GM23338 (cell line): ENCODE measurements around the gene CIDEA. TPM values are rescaled to one million over a fixed set of nuclear protein-coding genes. Genes with fewer than 3 reads are reported as not detected.

Source experiments
- ATAC-seq: fragments of 200-7000 bp; cut with Tn5 transposase; 3 replicates; pipeline ENCODE4 v1.9.1; 2020
- DNase-seq: peaks from one replicate; pipeline ENCODE4 v3.0.0-alpha.2; 2015; ENCODE audit warnings: low spot score
- H2AFZ ChIP-seq: fragments of 200-600 bp; sonication (generic); 2 replicates; pipeline ENCODE4 v1.8.0; 2016; ENCODE audit warnings: antibody characterized with exemption, mild to moderate bottlenecking, moderate library complexity
- H3F3A ChIP-seq: fragments of 200-600 bp; sonication (generic); replicated peaks from 2 replicates; pipeline ENCODE4 v1.8.0; 2017; ENCODE audit warnings: antibody characterized with exemption, mixed run types, low read depth
- H3K27ac ChIP-seq: fragments of 200-600 bp; sonication (generic); 2 replicates; pipeline ENCODE4 v1.6.1; 2016; ENCODE audit warnings: low read depth
- H3K27me3 ChIP-seq: fragments of 200-600 bp; sonication (generic); 2 replicates; pipeline ENCODE4 v1.8.0; 2016; ENCODE audit warnings: mild to moderate bottlenecking, mixed run types, moderate library complexity; ENCODE audit not compliant: insufficient read depth
- H3K36me3 ChIP-seq: fragments of 200-600 bp; sonication (generic); 2 replicates; pipeline ENCODE4 v1.8.0; 2016; ENCODE audit warnings: mild to moderate bottlenecking; ENCODE audit not compliant: insufficient read depth
- H3K4me1 ChIP-seq: fragments of 200-600 bp; sonication (generic); 2 replicates; pipeline ENCODE4 v1.8.0; 2016; ENCODE audit warnings: mild to moderate bottlenecking, moderate library complexity; ENCODE audit not compliant: insufficient read depth
- H3K4me2 ChIP-seq: fragments of 200-600 bp; sonication (generic); 2 replicates; pipeline ENCODE4 v1.7.1; 2017; ENCODE audit warnings: mixed run types
- H3K4me3 ChIP-seq: fragments of 200-600 bp; sonication (generic); 2 replicates; pipeline ENCODE4 v1.6.1; 2016; ENCODE audit warnings: mixed run types
- H3K79me2 ChIP-seq: fragments of 200-600 bp; sonication (generic); replicated peaks from 2 replicates; pipeline ENCODE4 v1.8.0; 2017; ENCODE audit warnings: mild to moderate bottlenecking; ENCODE audit not compliant: insufficient read depth
- H3K9me2 ChIP-seq: fragments of 200-600 bp; sonication (generic); 2 replicates; pipeline ENCODE4 v1.8.0; 2017; ENCODE audit not compliant: insufficient read depth
- H4K20me1 ChIP-seq: fragments of 200-600 bp; sonication (generic); replicated peaks from 2 replicates; pipeline ENCODE4 v1.8.0; 2017; ENCODE audit warnings: mild to moderate bottlenecking; ENCODE audit not compliant: insufficient read depth
- H3K27ac Mint-ChIP-seq: 2 replicates; pipeline ENCODE4 v1.8.0; 2020; ENCODE audit warnings: inconsistent platforms, mild to moderate bottlenecking, moderate library complexity, mixed read lengths
- H3K27me3 Mint-ChIP-seq: 3 replicates; pipeline ENCODE4 v1.8.0; 2022; ENCODE audit warnings: low read depth, mild to moderate bottlenecking, moderate library complexity, mixed read lengths, inconsistent platforms; ENCODE audit not compliant: insufficient read depth, poor library complexity
- H3K36me3 Mint-ChIP-seq: 3 replicates; pipeline ENCODE4 v1.8.0; 2021; ENCODE audit warnings: low read depth, mild to moderate bottlenecking, inconsistent platforms, moderate library complexity, mixed read lengths
- H3K4me1 Mint-ChIP-seq: 3 replicates; pipeline ENCODE4 v1.8.0; 2020; ENCODE audit warnings: mild to moderate bottlenecking, inconsistent platforms, mixed read lengths
- H3K4me3 Mint-ChIP-seq: 3 replicates; pipeline ENCODE4 v1.8.0; 2021; ENCODE audit warnings: moderate library complexity, mild to moderate bottlenecking, inconsistent platforms, mixed read lengths
- H3K9me3 Mint-ChIP-seq: 3 replicates; pipeline ENCODE4 v1.8.0; 2020; ENCODE audit warnings: moderate library complexity, mild to moderate bottlenecking, inconsistent platforms, mixed read lengths
- CREB1 ChIP-seq: fragments of 250-450 bp; sonication (Bioruptor Pico); IDR thresholded peaks from 2 replicates; pipeline ENCODE4 v1.5.0; 2020; ENCODE audit warnings: low read depth, mild to moderate bottlenecking, moderate library complexity
- ETS1 ChIP-seq: IDR thresholded peaks from 2 replicates; pipeline ENCODE4 v1.6.1; 2016; ENCODE audit warnings: antibody characterized with exemption
- JUNB ChIP-seq: IDR thresholded peaks from one replicate; pipeline ENCODE4 v1.6.1; 2016; ENCODE audit warnings: antibody characterized with exemption; ENCODE audit not compliant: unreplicated experiment
- POLR2AphosphoS5 ChIP-seq: IDR thresholded peaks from 2 replicates; pipeline ENCODE4 v1.6.1; 2016; ENCODE audit warnings: antibody characterized with exemption, low read depth
- REST ChIP-seq: IDR thresholded peaks from one replicate; pipeline ENCODE4 v1.6.1; 2018; ENCODE audit warnings: antibody characterized with exemption; ENCODE audit not compliant: unreplicated experiment
- ZNF114 ChIP-seq: fragments of 250-450 bp; sonication (Bioruptor Pico); IDR thresholded peaks from 2 replicates; pipeline ENCODE4 v1.5.0; 2020; ENCODE audit warnings: mild to moderate bottlenecking, moderate library complexity
- ZNF462 ChIP-seq: fragments of 250-450 bp; sonication (Bioruptor Pico); IDR thresholded peaks from 2 replicates; pipeline ENCODE4 v1.5.0; 2020; ENCODE audit warnings: mild to moderate bottlenecking, moderate library complexity
- polyA plus RNA-seq: library from polyadenylated mRNA; unstranded; fragments of >200 nt; fragmentation: Nextera tagmentation; extraction: Ambion mirVana; gene quantifications from 2 replicates; pipeline ENCODE4 v1.2.1, GENCODE V29; 2016
- total RNA-seq: library from RNA; depleted of rRNA; stranded (reverse); fragments of >200 nt; shearing (Covaris generic); gene quantifications from 2 replicates; pipeline ENCODE4 v1.2.3, GENCODE V29; 2014

CIDEA gene
- total and polyA plus RNA-seq, 2 experiments from 2014 or later: 0.45 TPM; not detected in 1

GRCh38 chr18:12295389-12296086 is 41.4 kb downstream of the CIDEA start:
- no peaks in the 10 kb centered on the region for H3K79me2 ChIP-seq
- H3K4me2 ChIP-seq: no peak overlapping the region
- no peaks in the 10 kb centered on the region for H3K36me3 ChIP-seq
- H3K4me3 ChIP-seq: no peak overlapping the region
- no peaks in the 10 kb centered on the region for H3K9me2 ChIP-seq
- peaks cover 9% of the 10 kb centered on the region for H3K4me1 ChIP-seq
- H3K36me3 Mint-ChIP-seq: no peaks in the 10 kb centered on the region
- peak overlapping the region; percentile 18; the same call in 1 of the 2 replicates for H2AFZ ChIP-seq
- no peaks in the 10 kb centered on the region; the same call in 1 of the 2 replicates for H3F3A ChIP-seq
- H3K27ac ChIP-seq: no peak overlapping the region
- ATAC-seq (no peak), DNase-seq (no peak)
- H3K27me3 Mint-ChIP-seq: peaks cover 10% of the 10 kb centered on the region
- H3K4me1 Mint-ChIP-seq: peaks cover 8% of the 10 kb centered on the region
- no peaks in the 10 kb centered on the region for H3K27me3 ChIP-seq
- TF ChIP-seq POLR2AphosphoS5 (no peak), ETS1 (no peak)
- H3K27ac Mint-ChIP-seq: no peak overlapping the region
- no peaks in the 10 kb centered on the region for H4K20me1 ChIP-seq
- H3K4me3 Mint-ChIP-seq: no peak overlapping the region
- H3K9me3 Mint-ChIP-seq: peaks cover 4% of the 10 kb centered on the region; the same call in 1 of the 3 replicates

- peaks cover 4% of the 10 kb centered on the region; the same call in 1 of the 3 replicates for H3K9me3 Mint-ChIP-seq
- H3K79me2 ChIP-seq: no peaks in the 10 kb centered on the region
- no peaks in the 10 kb centered on the region for H4K20me1 ChIP-seq
- no peaks in the 10 kb centered on the region for H3K36me3 ChIP-seq
- H3K4me1 ChIP-seq: peaks cover 8% of the 10 kb centered on the region
- DNase-seq (no peak), ATAC-seq (no peak)
- H3K27ac ChIP-seq: no peak overlapping the region
- no peaks in the 10 kb centered on the region for H3K9me2 ChIP-seq
- H3K27me3 ChIP-seq: no peaks in the 10 kb centered on the region
- H3F3A ChIP-seq: no peaks in the 10 kb centered on the region; the same call in 1 of the 2 replicates
- H3K4me3 Mint-ChIP-seq: no peak overlapping the region
- H3K36me3 Mint-ChIP-seq: no peaks in the 10 kb centered on the region
- peaks cover 8% of the 10 kb centered on the region for H3K4me1 Mint-ChIP-seq
- peaks cover 10% of the 10 kb centered on the region for H3K27me3 Mint-ChIP-seq
- H2AFZ ChIP-seq: peak overlapping the region; percentile 18; the same call in 1 of the 2 replicates
- H3K4me2 ChIP-seq: no peak overlapping the region
- no peak overlapping the region for H3K27ac Mint-ChIP-seq
- no peak overlapping the region for H3K4me3 ChIP-seq
- TF ChIP-seq ETS1 (no peak), JUNB (no peak), REST (no peak), CREB1 (CRISPR knock-in tag) (no peak), ZNF114 (no peak), ZNF462 (no peak)
These were observed 41.9 kb downstream of the CIDEA start for GRCh38 chr18:12296087-12296403.
